SK-N-SH (cell line): Measurements from ENCODE around the gene OR10A4. TPM values are rescaled to one million over a fixed set of nuclear protein-coding genes. Genes with fewer than 3 reads are reported as not detected.
"Not testable (repeated sequence)": the region's sequence is repeated elsewhere in the genome, so short reads cannot be mapped to it uniquely, and the experiment has no call there.

Source experiments
- CTCF ChIA-PET: fragments of 300-600, 350-600 bp; formaldehyde crosslinking; extraction: SDS; loops from one replicate; lab custom pipeline; 2021; lab: Yijun Ruan, JAX
- POLR2A ChIA-PET: fragments of 350-600 bp; sonication (Branson Sonifier 250); formaldehyde crosslinking; extraction: SDS; loops from one replicate; lab custom pipeline; 2020; ENCODE audit warnings: antibody characterized with exemption, inconsistent platforms; lab: Yijun Ruan, JAX
- DNase-seq: peaks from one replicate; pipeline ENCODE4 v3.0.0; 2012
- H2AFZ ChIP-seq: fragments of 200-600 bp; sonication (generic); 2 replicates; pipeline ENCODE4 v1.8.1; 2016; ENCODE audit warnings: antibody characterized with exemption, mild to moderate bottlenecking, low read depth
- H3F3A ChIP-seq: fragments of 200-600 bp; sonication (generic); replicated peaks from 2 replicates; pipeline ENCODE3; 2016; ENCODE audit warnings: antibody characterized with exemption, mild to moderate bottlenecking; ENCODE audit not compliant: insufficient read depth
- H3K27ac ChIP-seq, 2 experiments: fragments of 200-500 bp in 1 of 2; fragments of 200-600 bp in 1 of 2; sonication (Bioruptor generic) in 1 of 2; sonication (generic), shearing (Covaris generic) in 1 of 2; 2 replicates each; pipeline versions ENCODE4 v1.5.1 to v1.6.1; 2014 to 2016; ENCODE audit warnings: low read depth in 2 of 2, inconsistent platforms in 1 of 2, low read length in 1 of 2, mild to moderate bottlenecking in 1 of 2, mixed read lengths in 1 of 2
- H3K27me3 ChIP-seq: fragments of 200-600 bp; sonication (generic), shearing (Covaris generic); 2 replicates; pipeline ENCODE4 v1.6.1; 2016; ENCODE audit warnings: mixed run types; ENCODE audit not compliant: insufficient read depth
- H3K36me3 ChIP-seq, 2 experiments: fragments of 200-500 bp in 1 of 2; fragments of 200-600 bp in 1 of 2; sonication (Bioruptor generic) in 1 of 2; sonication (generic) in 1 of 2; replicated peaks in 1 of 2; 2 replicates each; pipeline versions ENCODE3 to v1.5.1; 2014 to 2016; ENCODE audit warnings: low read length in 1 of 2, mild to moderate bottlenecking in 1 of 2; ENCODE audit not compliant: insufficient read depth in 2 of 2, control insufficient read depth in 1 of 2
- H3K4me1 ChIP-seq, 2 experiments: fragments of 200-500 bp in 1 of 2; fragments of 200-600 bp in 1 of 2; sonication (Bioruptor generic) in 1 of 2; sonication (generic), shearing (Covaris generic) in 1 of 2; 2 replicates each; pipeline versions ENCODE4 v1.5.1 to v1.6.1; 2014 to 2016; ENCODE audit warnings: low read depth in 1 of 2, low read length in 1 of 2, mixed run types in 1 of 2; ENCODE audit not compliant: insufficient read depth in 2 of 2, control insufficient read depth in 1 of 2
- H3K4me2 ChIP-seq: fragments of 200-600 bp; sonication (generic), shearing (Covaris generic); 2 replicates; pipeline ENCODE4 v1.6.1; 2017; ENCODE audit warnings: mixed run types
- H3K4me3 ChIP-seq, 2 experiments: fragments of 200-500 bp in 1 of 2; fragments of 200-600 bp in 1 of 2; sonication (Bioruptor generic) in 1 of 2; sonication (generic), shearing (Covaris generic) in 1 of 2; 2 replicates each; pipeline versions ENCODE4 v1.5.1 to v1.8.1; 2014 to 2016; ENCODE audit warnings: low read depth in 2 of 2, inconsistent platforms in 1 of 2, low read length in 1 of 2, mild to moderate bottlenecking in 1 of 2, mixed read lengths in 1 of 2, moderate library complexity in 1 of 2
- H3K79me2 ChIP-seq: fragments of 200-600 bp; sonication (generic); 2 replicates; pipeline ENCODE4 v1.8.1; 2017; ENCODE audit warnings: mild to moderate bottlenecking; ENCODE audit not compliant: insufficient read depth
- H3K9ac ChIP-seq: fragments of 200-600 bp; sonication (generic); 2 replicates; pipeline ENCODE4 v1.6.1; 2017; ENCODE audit warnings: mixed run types
- H3K9me2 ChIP-seq: fragments of 200-600 bp; sonication (generic); 2 replicates; pipeline ENCODE4 v1.6.1; 2017; ENCODE audit warnings: mixed run types
- H3K9me3 ChIP-seq: fragments of 200-600 bp; sonication (generic); 2 replicates; pipeline ENCODE4 v1.6.1; 2017; ENCODE audit warnings: mixed run types, mild to moderate bottlenecking, moderate library complexity
- H4K20me1 ChIP-seq: fragments of 200-600 bp; sonication (generic); 2 replicates; pipeline ENCODE4 v1.6.1; 2017; ENCODE audit warnings: mild to moderate bottlenecking, mixed run types; ENCODE audit not compliant: insufficient read depth
- CHD2 ChIP-seq: fragments of 150-350 bp; IDR thresholded peaks from 2 replicates; pipeline ENCODE4 v1.6.1; 2018; ENCODE audit warnings: low read length; ENCODE audit not compliant: partially characterized antibody
- EP300 ChIP-seq, 2 experiments: IDR thresholded peaks; 2 replicates each; pipeline versions ENCODE4 v1.4.0 to v1.6.1; 2012; ENCODE audit warnings: borderline replicate concordance in 1 of 2, low read depth in 1 of 2, low read length in 1 of 2
- FOSL2 ChIP-seq: IDR thresholded peaks from 2 replicates; pipeline ENCODE4 v1.4.0; 2012; ENCODE audit warnings: low read depth, mild to moderate bottlenecking, moderate library complexity, borderline replicate concordance
- GATA2 ChIP-seq: sonication (generic); formaldehyde crosslinking; IDR thresholded peaks from 2 replicates; pipeline ENCODE4 v1.5.0; 2020; ENCODE audit warnings: mild to moderate bottlenecking, missing genetic modification reagents
- JUND ChIP-seq: IDR thresholded peaks from 2 replicates; pipeline ENCODE4 v1.4.0; 2012
- MEF2A ChIP-seq: IDR thresholded peaks from 2 replicates; pipeline ENCODE4 v1.4.0; 2012; ENCODE audit warnings: low read depth, borderline replicate concordance
- MXI1 ChIP-seq: IDR thresholded peaks from 2 replicates; pipeline ENCODE4 v1.6.1; 2012; ENCODE audit warnings: mild to moderate bottlenecking, low read depth, low read length, improper control_type of control experiment
- NRF1 ChIP-seq: IDR thresholded peaks from 2 replicates; pipeline ENCODE4 v1.6.1; 2012; ENCODE audit warnings: low read depth, mild to moderate bottlenecking, low read length
- RAD21 ChIP-seq: IDR thresholded peaks from 2 replicates; pipeline ENCODE4 v1.6.1; 2012; ENCODE audit warnings: mild to moderate bottlenecking, low read length
- RCOR1 ChIP-seq: fragments of 150-350 bp; IDR thresholded peaks from 2 replicates; pipeline ENCODE4 v1.6.1; 2017; ENCODE audit warnings: antibody characterized with exemption, low read length
- RXRA ChIP-seq: IDR thresholded peaks from 2 replicates; pipeline ENCODE4 v1.4.0; 2012; ENCODE audit warnings: low read depth, mild to moderate bottlenecking, borderline replicate concordance
- TEAD4 ChIP-seq: IDR thresholded peaks from 2 replicates; pipeline ENCODE4 v1.4.0; 2012; ENCODE audit warnings: mild to moderate bottlenecking, borderline replicate concordance; ENCODE audit not compliant: insufficient read depth
- YY1 ChIP-seq: IDR thresholded peaks from 2 replicates; pipeline ENCODE4 v1.4.0; 2012; ENCODE audit warnings: low read depth, mild to moderate bottlenecking
- WGBS: methylation state at CpG from one replicate; pipeline ENCODE4 v1.1.6; 2017; ENCODE audit warnings: low lambda C conversion rate; 5-methylcytosine and 5-hydroxymethylcytosine counted together
- polyA plus RNA-seq, 3 experiments: library from polyadenylated mRNA; depleted of rRNA; stranded (reverse); fragments of >200 nt; gene quantifications; 2 replicates each; pipeline ENCODE4 v1.2.3, GENCODE V29; 2012
- TF ChIP-seq, protein P1 (sequence below): fragments of 200-600 bp; sonication (generic); IDR thresholded peaks from 2 replicates; pipeline ENCODE4 v1.6.1; 2017; ENCODE audit warnings: antibody characterized with exemption, mild to moderate bottlenecking, moderate library complexity
- TF ChIP-seq, protein P2 (sequence below): IDR thresholded peaks from 2 replicates; pipeline ENCODE4 v1.4.0; 2012; ENCODE audit warnings: low read depth
- TF ChIP-seq, protein P3 (sequence below): IDR thresholded peaks from 2 replicates; pipeline ENCODE4 v1.6.1; 2012; ENCODE audit warnings: mild to moderate bottlenecking, low read depth, low read length, moderate library complexity

OR10A4 gene
- polyA plus RNA-seq, 1 of the 3 experiments (the other 2 are of a cell fraction) = not detected

DNA sequence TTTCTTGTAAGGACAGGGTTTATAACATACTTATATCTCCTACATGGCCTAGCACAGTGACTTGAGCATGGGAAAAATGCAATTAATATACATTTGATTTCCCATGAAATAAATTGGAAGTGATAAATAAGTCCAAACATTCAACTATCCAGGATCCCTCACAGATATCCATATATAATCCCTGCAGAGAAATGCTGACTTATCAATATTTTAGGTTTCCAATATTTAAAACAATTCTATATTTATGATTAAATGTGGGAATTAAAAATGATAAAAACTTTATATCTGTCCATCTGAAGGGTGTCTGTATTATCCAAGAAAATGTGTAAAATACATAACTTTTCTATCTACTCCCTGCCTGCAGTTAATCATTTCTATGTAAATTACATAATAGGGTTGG, 6.3 kb downstream of the OR10A4 start (continued):
- TF ChIP-seq, protein P1, sequence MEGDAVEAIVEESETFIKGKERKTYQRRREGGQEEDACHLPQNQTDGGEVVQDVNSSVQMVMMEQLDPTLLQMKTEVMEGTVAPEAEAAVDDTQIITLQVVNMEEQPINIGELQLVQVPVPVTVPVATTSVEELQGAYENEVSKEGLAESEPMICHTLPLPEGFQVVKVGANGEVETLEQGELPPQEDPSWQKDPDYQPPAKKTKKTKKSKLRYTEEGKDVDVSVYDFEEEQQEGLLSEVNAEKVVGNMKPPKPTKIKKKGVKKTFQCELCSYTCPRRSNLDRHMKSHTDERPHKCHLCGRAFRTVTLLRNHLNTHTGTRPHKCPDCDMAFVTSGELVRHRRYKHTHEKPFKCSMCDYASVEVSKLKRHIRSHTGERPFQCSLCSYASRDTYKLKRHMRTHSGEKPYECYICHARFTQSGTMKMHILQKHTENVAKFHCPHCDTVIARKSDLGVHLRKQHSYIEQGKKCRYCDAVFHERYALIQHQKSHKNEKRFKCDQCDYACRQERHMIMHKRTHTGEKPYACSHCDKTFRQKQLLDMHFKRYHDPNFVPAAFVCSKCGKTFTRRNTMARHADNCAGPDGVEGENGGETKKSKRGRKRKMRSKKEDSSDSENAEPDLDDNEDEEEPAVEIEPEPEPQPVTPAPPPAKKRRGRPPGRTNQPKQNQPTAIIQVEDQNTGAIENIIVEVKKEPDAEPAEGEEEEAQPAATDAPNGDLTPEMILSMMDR = no peak
- TF ChIP-seq MXI1 = no peak
- TF ChIP-seq NRF1 = no peak
- TF ChIP-seq, protein P2, sequence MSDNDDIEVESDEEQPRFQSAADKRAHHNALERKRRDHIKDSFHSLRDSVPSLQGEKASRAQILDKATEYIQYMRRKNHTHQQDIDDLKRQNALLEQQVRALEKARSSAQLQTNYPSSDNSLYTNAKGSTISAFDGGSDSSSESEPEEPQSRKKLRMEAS = no peak

DNA sequence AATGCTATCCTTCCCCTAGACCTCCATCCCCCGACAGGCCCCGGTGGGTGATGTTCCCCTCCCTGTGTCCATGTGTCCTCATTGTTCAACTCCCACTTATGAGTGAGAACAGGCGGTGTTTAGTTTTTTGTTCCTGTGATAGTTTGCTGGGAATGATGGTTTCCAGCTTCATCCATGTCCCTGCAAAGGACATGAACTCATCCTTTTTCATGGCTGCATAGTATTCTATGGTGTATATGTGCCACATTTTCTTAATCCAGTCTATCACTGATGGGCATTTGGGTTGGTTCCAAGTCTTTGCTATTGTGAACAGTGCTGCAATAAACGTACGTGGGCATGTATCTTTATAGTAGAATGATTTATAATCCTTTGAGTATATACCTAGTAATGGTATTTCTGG, 11.3 kb downstream of the OR10A4 start:
- H3K4me3 ChIP-seq, H4K20me1 ChIP-seq, H3K4me1 ChIP-seq, H3K36me3 ChIP-seq, H3K9me2 ChIP-seq, POLR2A ChIA-PET, H3F3A ChIP-seq, H3K79me2 ChIP-seq, H3K27ac ChIP-seq, DNase-seq, H3K9ac ChIP-seq, H3K27me3 ChIP-seq, H3K4me2 ChIP-seq, H2AFZ ChIP-seq, H3K9me3 ChIP-seq, CTCF ChIA-PET: not testable (repeated sequence)
- WGBS = 34% methylated on average over 5 of the region's 5 CpGs

DNA sequence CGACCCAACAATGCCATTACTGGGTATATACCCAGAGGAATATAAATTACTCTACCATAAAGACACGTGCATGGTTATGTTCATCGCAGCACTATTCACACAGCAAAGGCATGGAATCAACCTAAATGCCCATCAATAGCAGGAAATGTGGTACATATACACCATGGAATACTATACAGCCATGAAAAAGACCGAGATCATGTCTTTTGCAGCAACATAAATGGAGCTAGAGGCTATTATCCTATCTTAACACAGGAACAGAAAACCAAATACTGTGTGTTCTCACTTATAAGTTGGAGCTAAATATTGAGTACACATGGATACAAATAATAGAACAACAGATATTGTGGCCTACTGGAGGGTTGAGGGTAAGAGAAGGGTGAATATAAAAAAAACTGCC, 12.4 kb downstream of the OR10A4 start:
- no peaks in the 10 kb centered on the region for H3F3A ChIP-seq
- POLR2A ChIA-PET = no interaction called here
- no peaks in the 10 kb centered on the region for H3K27me3 ChIP-seq
- CTCF ChIA-PET = no interaction called here
- no peak overlapping the region for H3K9ac ChIP-seq
- no peak overlapping the region for H3K27ac ChIP-seq
- no peaks in the 10 kb centered on the region for H3K4me1 ChIP-seq
- 15% methylated on average over 4 of the region's 4 CpGs for WGBS
- H2AFZ ChIP-seq = no peak overlapping the region
- no peaks in the 10 kb centered on the region for H3K9me2 ChIP-seq
- H3K4me2 ChIP-seq = no peak overlapping the region
- no peaks in the 10 kb centered on the region for H3K79me2 ChIP-seq
- DNase-seq = no peak
- H3K4me3 ChIP-seq = no peak overlapping the region
- no peaks in the 10 kb centered on the region for H3K9me3 ChIP-seq
- no peaks in the 10 kb centered on the region for H4K20me1 ChIP-seq
- TF ChIP-seq EP300 (IDR thresholded peaks at IDR 0.05; ENCODE audit: borderline replicate concordance in 1 of 2, low read depth in 1 of 2, low read length in 1 of 2) = no peak
- TF ChIP-seq JUND = no peak
- no peak for TF ChIP-seq MEF2A
- TF ChIP-seq YY1 = no peak
- no peak for TF ChIP-seq RCOR1
- TF ChIP-seq, protein P1 = no peak
- TF ChIP-seq, protein P3, sequence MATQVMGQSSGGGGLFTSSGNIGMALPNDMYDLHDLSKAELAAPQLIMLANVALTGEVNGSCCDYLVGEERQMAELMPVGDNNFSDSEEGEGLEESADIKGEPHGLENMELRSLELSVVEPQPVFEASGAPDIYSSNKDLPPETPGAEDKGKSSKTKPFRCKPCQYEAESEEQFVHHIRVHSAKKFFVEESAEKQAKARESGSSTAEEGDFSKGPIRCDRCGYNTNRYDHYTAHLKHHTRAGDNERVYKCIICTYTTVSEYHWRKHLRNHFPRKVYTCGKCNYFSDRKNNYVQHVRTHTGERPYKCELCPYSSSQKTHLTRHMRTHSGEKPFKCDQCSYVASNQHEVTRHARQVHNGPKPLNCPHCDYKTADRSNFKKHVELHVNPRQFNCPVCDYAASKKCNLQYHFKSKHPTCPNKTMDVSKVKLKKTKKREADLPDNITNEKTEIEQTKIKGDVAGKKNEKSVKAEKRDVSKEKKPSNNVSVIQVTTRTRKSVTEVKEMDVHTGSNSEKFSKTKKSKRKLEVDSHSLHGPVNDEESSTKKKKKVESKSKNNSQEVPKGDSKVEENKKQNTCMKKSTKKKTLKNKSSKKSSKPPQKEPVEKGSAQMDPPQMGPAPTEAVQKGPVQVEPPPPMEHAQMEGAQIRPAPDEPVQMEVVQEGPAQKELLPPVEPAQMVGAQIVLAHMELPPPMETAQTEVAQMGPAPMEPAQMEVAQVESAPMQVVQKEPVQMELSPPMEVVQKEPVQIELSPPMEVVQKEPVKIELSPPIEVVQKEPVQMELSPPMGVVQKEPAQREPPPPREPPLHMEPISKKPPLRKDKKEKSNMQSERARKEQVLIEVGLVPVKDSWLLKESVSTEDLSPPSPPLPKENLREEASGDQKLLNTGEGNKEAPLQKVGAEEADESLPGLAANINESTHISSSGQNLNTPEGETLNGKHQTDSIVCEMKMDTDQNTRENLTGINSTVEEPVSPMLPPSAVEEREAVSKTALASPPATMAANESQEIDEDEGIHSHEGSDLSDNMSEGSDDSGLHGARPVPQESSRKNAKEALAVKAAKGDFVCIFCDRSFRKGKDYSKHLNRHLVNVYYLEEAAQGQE = no peak
- TF ChIP-seq MXI1 = no peak
- TF ChIP-seq TEAD4 = no peak
- no peak for TF ChIP-seq RAD21
- TF ChIP-seq, protein P2 = no peak
- no peak for TF ChIP-seq RXRA
- no peak for TF ChIP-seq GATA2 (CRISPR knock-in tag)
- TF ChIP-seq FOSL2 = no peak
- no peak for TF ChIP-seq CHD2
- TF ChIP-seq, all 33 proteins: peak for 0
- no peaks in the 10 kb centered on the region for H3K36me3 ChIP-seq
